ENCODE measurements around the gene COTL1. TPM values are rescaled to one million over a fixed set of nuclear protein-coding genes. Genes with fewer than 3 reads are reported as not detected.

COTL1 gene
- total RNA-seq, 4 donors from 2014 or later: 19.1 to 66.9 (median 29.4) TPM

GRCh38 chr16:84555418-84556196 is 62.3 kb downstream of the COTL1 start:
- no peak for DNase-seq
- Histone ChIP-seq H3K4me3 (no peak overlapping the region), H3K36me3 (no peaks in the 10 kb centered on the region), H3K27me3 (no peaks in the 10 kb centered on the region), H3K9me3 (no peaks in the 10 kb centered on the region), H3K4me1 (no peaks in the 10 kb centered on the region), H3K27ac (no peak overlapping the region)
- no peak for TF ChIP-seq CTCF (IDR thresholded peaks at IDR 0.05)
- intact Hi-C loops (cut with DNase I; ENCODE audit: low total_unique reads): no loop called here

GRCh38 chr16:84554627-84555328 is 63.1 kb downstream of the COTL1 start:
- Histone ChIP-seq H3K4me1 (no peaks in the 10 kb centered on the region), H3K27ac (no peak overlapping the region), H3K36me3 (no peaks in the 10 kb centered on the region), H3K9me3 (no peaks in the 10 kb centered on the region), H3K4me3 (no peak overlapping the region), H3K27me3 (no peaks in the 10 kb centered on the region)
- intact Hi-C loops (cut with DNase I; ENCODE audit: low total_unique reads): no loop called here
- no peak for TF ChIP-seq POLR2A (IDR thresholded peaks at IDR 0.05)
- TF ChIP-seq CTCF (IDR thresholded peaks at IDR 0.05): no peak
- no peak for DNase-seq

- no peaks in the 10 kb centered on the region for H3K36me3 ChIP-seq
- TF ChIP-seq CTCF (IDR thresholded peaks at IDR 0.05): no peak
- TF ChIP-seq POLR2A (IDR thresholded peaks at IDR 0.05): no peak
- no peak for DNase-seq
- no peak overlapping the region for H3K4me3 ChIP-seq
- no peaks in the 10 kb centered on the region for H3K4me1 ChIP-seq
- no peaks in the 10 kb centered on the region for H3K27me3 ChIP-seq
- H3K27ac ChIP-seq: no peak overlapping the region
- no peaks in the 10 kb centered on the region for H3K9me3 ChIP-seq
- intact Hi-C loops (cut with DNase I; ENCODE audit: low total_unique reads): no loop called here
Observed at GRCh38 chr16:84553873-84554399, 63.9 kb downstream of the COTL1 start.

- H3K9me3 ChIP-seq: no peaks in the 10 kb centered on the region
- H3K27me3 ChIP-seq: no peaks in the 10 kb centered on the region
- DNase-seq: no peak
- H3K36me3 ChIP-seq: no peaks in the 10 kb centered on the region
- TF ChIP-seq CTCF (IDR thresholded peaks at IDR 0.05): no peak
- no peak for TF ChIP-seq POLR2A (IDR thresholded peaks at IDR 0.05)
- no peak overlapping the region for H3K27ac ChIP-seq
- H3K4me3 ChIP-seq: no peak overlapping the region
- H3K4me1 ChIP-seq: no peaks in the 10 kb centered on the region
- intact Hi-C loops (cut with DNase I; ENCODE audit: low total_unique reads): no loop called here
Observed at GRCh38 chr16:84552135-84552534, 65.7 kb downstream of the COTL1 start.

GRCh38 chr16:84550096-84550495 is 67.8 kb downstream of the COTL1 start:
- H3K27ac ChIP-seq: no peak overlapping the region
- H3K27me3 ChIP-seq: no peaks in the 10 kb centered on the region
- DNase-seq: no peak
- TF ChIP-seq CTCF (IDR thresholded peaks at IDR 0.05) (no peak), POLR2A (IDR thresholded peaks at IDR 0.05) (no peak)
- H3K36me3 ChIP-seq: no peaks in the 10 kb centered on the region
- H3K4me1 ChIP-seq: no peaks in the 10 kb centered on the region
- H3K9me3 ChIP-seq: no peaks in the 10 kb centered on the region
- intact Hi-C loops (cut with DNase I; ENCODE audit: low total_unique reads): no loop called here
- H3K4me3 ChIP-seq: no peak overlapping the region
